Activated CD8-positive, alpha-beta memory T cell treated with anti-CD3 and anti-CD28 coated beads, Interleukin-2, amount 50 U/mL, for 4 hours (primary cell): ENCODE data around the gene KCNB1.

Source experiments
- DNase-seq: peaks from one replicate; pipeline ENCODE4 v3.0.0-alpha.2; 2020

Gene KCNB1

DNA sequence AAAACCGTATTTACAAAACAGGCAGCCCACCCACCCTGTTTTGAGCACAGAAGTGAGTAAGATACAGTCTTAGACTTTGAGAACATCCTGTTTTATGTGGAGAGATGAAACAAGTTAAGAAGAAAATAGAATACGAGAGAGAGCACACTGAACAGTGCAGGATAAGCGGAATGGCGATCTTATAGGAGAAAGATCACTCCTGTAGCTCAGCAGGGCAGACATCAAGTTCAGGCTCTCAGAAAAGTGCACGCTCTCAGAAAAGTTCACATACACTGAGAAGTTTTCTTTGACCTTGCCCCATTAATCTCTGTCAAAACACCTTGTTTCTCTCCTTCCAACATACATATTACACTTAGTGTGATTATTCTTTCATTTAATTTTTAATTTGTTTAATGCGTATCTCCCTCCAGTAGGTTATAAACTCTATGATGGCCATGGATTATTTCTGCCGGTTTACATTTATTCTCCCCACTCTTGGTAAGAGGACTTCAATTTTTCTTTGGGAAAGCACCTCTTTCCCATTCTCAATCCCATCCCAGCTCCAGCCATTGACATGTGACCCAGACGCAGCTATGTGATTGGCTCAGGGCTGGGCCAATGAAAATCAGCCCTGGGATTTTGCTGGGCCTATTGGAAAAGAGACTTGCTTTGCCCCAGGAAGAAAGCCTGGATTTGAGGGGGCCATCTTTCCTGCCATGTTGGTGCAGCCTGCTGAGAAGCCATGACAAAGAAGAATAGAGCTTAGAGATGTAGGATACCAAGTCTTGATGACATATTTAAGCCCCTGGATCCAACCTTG is 16.2 kb downstream of the KCNB1 start:
- DNase-seq, result no peak

DNA sequence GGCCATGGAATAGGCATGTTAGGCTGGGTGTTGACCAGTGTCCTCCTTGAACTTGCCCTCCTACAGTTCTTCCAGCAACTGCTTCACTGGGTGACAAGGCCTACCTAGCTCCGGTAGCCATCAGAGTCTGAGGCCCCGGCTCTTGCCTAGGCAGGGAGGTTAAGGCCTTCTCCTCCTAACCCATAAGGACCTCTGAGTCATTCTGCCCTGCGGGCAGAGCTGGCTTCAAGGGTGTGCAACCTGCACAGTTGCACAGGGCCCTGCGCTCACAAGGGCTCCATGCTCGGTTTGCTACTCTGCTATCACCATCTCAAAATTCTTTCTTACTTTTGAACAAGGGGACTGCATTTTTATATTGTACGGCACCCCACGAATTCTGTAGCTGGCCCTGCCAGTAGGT is 17.9 kb downstream of the KCNB1 start:
- no peak for DNase-seq

DNA sequence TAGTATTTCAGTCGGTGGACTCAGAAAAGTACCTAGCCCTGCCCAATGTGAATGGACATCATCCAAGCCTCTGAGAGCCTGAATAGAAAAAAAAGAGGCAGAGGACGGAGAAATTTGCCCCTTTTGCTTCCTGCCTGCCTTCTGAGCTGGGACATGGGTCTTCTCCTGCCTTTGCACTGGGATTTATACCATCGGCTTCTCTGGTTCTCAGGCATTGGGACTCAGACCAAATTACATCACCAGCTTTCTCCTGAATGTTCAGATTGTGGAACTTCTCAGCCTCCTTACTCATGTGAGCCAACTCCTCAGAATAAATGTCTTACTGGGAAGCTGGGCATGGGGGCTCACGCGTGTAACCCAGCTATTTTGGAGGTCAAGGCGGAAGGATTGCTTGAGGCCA is 19.8 kb downstream of the KCNB1 start:
- DNase-seq, result no peak

DNA sequence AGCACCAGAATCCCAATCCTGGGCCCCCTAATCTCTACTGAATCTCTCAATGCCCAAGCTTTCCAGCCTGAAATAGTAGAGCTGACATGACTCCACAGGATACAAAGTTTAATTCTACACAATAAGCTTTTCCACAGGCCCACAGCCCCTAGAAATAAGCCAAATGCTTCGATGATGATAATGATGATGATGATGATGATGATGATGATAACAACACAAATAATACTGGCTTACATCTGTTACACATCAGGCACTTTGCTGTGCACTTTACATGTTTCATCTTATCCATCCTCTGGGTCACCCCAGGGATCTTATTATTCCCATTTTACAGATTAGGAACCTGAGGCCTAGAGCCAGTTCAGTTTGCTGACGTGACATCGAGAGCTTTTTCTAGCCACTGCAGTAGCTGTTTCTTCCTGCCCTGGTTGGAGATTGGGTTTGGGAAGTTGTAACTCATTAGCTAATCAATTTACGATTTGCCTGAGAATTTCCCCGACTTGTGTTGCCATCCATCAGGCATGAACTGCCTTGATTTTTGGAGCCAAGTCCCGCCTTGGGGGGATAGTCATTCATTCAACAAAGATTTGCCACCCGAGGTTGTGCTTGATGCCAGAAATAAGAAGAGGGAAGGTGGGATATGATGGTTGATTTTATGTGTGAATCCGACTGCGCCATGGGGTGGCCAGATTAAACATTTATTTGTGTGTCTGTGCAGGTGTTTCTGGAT is 20.4 kb downstream of the KCNB1 start:
- DNase-seq, result no peak

DNA sequence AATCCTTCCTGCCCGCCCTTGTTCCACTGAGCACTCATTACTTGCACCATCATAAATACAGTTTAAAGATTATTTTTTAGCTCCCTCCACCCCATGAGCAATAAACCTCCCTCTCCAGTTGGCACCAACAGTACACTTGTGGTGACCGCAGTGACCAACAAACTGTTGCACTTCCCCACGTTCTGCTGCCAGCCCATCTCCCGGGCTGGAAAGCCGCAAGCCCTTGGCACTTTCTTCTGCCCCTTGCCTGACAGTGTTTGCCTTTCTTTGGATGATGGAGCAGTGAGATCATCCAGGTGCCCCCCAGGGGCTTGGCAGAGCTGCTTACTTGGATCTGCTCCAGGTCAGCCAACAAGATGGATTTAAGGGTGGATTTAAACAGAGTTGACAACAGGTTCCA is 21.6 kb downstream of the KCNB1 start:
- DNase-seq, result no peak

DNA sequence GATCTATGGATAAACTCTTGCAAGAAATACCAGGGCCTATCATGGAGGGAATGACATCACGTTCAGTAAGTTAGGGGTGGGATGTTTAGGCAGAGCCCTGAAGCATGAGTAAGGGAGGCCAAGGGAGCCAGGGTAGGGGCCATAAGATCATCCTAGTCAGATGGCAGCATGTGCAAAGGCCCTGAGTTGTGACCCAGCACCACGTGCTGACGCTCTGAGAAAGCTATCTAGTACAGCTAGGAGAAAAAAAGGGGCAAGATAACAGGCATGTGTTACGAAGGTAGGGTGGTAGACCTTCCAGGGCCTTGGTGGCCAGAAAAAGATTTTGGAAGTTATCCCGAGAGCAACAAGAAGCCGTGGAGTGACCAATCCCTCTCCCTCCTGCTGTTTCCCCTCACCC is 22.3 kb downstream of the KCNB1 start:
- no peak for DNase-seq

DNA sequence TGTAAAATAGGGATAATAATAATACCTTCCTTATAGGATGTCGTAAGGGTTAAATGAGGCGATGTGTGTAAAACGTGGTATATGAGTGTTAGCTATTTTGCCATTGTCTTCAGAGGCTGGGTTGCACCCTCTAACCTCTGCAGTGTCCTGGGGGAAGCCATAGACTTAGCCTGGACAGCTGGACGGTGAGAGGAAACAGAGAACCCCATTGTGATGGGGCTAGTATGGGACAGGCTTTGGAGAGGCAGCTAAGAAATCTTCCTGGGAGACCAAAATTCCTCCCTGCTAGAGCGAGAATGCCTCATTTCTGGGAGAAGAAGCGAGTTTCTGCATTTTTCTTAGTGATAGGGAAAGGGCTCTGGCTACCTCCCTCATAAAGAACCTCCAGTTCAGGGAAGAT is 22.8 kb downstream of the KCNB1 start:
- DNase-seq, result no peak

DNA sequence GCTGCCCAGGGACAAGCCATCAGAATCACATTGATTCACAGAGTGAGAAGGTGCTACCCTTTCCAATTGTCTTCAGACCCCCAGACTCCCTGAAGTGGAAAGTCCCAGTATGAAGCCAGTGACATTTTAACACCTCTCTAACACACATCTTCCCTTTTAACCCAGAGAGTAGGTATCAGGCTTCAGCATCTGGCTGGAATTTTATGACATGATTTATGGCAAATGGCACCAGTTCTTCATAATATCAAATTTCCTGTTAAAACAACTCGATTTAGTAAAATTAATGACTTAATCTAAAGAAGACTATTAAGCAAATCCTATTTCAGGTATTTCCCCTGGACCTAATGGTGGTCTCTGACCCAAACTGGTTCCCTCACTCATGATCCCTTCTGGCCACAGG is 25.0 kb downstream of the KCNB1 start:
- no peak for DNase-seq

DNA sequence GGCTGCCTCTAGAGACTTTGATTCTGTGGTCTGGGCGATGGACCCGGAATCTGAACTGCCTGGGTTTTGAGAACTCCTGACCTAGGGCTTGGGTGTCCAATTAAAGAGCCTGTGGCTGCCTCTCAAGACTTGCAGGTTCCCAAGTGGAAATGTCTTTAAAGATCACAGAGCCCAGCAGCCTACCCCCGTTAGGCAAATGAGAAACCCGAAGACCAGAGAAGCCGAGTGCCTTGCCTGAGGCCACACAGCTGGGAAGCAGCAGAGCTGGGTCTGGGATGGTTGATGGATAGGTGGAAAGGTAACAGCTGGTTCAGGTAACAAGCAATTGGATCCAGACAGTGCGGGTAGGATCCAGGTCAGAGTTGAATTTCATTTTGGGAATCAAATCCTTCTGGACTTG is 25.8 kb downstream of the KCNB1 start:
- DNase-seq, result no peak

DNA sequence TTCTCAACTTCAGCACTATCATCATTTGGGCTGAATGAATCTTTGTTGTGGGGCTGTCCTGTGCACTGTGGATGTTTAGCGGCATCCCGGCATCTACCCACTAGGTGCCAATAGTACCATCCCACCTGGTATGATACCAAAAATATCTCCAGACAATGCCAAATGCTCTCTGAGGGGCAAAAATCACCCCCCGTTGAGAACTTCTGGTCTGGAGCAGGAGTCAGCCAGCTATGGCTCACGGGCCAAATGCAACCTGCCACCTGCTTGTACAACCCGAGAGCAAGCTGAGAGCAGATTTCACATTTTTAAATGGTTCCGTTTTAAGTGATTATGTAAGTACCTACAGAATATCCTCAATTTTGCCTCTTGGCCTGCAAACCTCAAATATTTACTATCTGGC is 26.8 kb downstream of the KCNB1 start:
- no peak for DNase-seq

DNA sequence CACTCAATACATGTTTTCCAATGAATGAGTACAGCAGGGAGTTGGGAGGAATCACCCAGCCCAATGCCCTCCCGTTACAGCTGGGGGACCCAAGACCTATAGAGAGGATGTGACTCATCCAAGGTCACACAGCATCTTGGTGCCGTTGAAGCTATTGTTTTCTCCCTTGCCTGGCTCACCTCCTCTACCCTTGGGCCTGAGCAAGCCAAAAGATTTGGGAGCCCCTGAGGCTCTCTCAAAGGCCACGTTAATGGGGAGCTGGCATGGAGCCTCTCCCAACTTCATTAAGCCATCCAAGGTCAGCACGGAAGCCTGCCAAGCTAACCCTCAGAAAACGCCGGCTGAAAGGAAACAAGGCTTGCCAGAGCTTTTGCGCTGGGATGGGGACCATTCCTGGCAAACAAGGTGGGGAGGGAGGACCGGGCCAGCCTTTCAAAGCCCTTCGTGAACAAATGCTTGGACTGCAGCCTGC is 30.4 kb downstream of the KCNB1 start:
- DNase-seq, result no peak

DNA sequence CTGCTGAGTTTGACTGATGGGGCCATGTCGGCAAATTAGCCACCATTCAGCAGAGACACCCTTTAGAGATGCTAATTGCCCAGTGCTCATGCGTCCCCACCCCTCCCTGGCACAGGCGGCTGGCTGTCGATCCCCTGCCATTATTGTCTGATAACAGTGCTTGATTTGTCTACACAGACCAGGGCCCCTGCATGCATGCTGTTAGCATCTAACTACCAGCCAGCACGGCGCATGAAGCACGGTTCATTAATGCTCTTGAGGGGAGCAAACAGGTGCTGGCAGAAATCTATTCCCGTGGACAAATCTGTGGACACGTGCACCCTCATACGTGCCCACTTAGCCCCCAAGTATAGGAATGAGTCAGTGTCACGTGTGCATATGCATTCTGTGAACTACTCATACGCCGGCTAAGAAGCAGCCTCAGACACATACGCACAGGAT is 32.2 kb downstream of the KCNB1 start:
- DNase-seq, result no peak

DNA sequence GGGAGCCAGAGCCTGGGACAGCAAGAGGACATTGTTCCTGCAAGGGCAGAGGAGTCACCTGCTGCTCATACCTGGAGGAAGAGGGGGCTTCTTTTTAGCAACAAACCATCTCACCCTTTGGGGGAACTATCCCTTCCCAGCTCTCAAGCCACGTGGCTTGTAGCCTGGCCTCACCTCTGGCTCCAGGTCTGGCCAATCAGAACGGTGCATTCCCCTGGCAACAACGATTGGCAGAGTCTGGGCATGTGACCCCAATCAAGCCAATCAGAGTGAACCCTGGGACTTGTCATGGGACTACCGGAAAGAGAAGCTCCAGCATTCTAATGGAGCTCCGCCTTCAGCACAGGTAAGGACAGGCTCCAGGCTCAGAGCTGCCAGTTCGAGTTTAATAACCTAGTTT is 33.6 kb downstream of the KCNB1 start:
- no peak for DNase-seq

DNA sequence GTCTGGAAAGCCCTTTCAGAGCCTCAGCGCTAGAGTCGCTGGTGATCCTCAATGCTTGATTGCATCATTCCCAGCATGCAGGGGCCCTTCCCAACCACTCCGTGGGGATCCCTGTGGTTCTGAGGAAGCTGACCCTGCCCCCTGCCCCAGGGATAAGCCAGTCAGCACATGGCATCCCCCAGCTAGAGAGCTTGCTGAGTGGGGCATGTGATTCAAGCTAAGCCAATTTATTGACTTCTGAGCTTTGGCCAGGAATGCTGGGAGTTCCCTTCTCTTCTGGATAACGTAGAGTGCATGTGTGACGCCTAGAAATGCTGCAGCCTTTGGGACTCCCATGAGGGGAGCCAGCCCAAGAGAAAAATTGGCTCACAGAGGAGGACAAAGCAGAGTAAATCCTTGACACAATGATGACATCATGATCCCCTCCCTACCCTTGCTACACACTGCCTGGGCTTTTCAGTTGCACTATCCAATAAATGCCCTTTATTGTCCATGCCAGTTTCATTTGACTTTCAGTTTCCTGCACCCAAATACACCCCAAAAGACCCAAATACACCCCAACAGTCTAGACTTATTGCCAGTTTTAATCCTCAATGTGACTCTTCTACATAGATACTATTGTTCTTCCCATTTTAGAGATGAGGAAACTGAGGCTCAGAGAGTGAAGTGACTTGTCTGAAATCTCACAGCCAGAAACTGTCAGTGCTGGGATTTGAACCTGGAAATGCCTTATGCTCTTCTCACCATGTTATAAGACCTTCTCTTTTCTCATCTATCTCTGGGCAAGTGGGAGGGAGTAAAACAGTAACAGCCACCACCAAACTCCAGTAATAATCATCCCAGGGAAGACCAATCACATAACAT is 34.3 kb downstream of the KCNB1 start:
- DNase-seq, result no peak

DNA sequence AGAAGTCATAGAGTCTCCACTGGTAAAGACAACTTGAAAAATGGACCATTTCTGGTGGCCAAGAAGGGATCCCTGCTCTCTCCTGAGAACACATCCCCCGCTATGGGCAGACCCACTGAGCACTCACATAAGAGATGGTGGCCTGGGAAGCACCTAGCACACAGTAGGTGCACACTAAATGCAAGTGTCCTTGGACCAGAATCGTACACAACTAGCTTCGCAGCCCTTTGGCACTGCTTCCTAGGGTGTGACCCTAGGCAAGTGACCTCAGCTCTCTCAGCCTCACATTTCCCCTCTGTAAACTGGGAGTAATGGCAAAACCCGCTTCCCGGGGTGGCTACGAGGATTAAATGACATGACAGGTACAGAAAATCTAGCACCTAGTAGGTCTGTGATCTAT is 35.1 kb downstream of the KCNB1 start:
- no peak for DNase-seq

DNA sequence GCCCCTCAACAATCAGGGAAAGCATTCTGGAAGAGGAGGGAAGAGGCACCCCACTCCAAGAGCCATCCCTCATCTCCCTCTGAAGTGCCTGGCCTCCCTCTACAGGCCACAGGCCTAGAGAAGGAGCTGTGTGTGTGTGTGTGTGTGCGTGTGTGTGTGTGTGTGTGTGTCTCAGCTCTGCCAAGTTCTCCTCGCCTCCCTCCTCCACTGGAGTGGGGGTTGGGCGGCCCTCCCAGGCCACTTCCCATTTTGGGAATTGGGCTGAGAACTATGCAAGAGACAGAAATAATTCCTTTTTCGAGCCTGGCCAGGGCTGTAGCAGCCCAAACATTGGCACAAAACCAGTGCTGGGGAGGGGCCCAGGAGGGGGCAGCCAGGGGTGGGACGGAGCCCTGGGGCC is 35.7 kb downstream of the KCNB1 start:
- DNase-seq, result no peak

DNA sequence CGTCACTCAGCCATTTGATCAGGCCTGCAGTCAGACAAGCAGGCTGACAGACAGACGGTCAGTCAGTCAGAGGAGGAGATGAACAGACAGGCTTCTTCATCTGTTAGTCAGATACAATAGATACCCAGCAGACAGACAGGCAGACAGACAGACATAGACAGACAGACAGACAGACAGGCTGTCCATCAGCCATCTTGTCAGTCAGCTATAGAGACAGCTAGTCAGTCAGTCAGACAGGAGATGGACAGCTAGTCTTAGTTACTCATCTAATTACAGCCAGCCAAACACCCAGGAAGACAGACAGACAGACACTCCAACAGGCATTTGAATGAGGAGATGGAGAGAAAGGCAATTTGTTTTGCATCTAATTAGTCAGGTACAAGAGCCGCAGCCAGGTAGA is 36.4 kb downstream of the KCNB1 start:
- no peak for DNase-seq

DNA sequence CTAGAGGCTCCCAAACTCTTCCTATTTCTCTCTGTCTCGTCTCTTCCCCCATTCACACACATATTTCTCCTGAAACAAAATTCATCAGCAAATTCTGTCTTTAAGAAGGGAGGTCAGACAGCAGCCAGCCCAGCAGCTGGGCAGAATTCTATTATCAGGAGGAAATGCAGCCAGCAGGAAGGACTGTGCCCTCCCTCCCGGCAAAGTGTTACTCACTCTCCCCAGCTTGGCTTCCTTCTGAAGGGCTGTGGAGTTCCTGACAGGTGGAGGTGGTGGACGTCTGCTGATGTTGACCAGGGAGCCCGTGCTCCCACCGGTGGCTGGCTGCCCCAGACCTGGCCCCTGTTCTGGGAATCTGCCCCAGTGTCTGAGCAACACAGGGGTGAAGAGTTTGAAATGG is 37.3 kb downstream of the KCNB1 start:
- DNase-seq, result no peak

DNA sequence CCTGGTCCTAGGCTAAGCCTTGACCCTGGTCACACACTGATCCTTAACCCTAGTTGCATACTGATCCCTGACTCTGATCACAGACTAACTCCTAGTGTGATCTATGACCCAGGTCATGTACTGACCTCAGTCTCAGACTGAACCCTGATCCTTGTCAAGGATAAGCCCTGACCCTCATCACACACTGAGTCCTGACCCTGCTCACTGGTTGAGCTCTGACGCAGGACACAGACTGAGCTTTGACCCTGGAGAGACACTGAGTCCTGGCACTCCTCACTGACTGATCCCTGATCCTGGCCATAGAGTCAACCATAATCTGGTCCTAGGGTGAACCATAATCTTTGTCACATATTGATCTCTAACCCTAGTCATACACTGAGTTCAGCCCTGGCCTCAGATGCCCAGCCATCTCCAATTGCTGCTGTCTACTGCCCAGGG is 37.9 kb downstream of the KCNB1 start:
- no peak for DNase-seq

DNA sequence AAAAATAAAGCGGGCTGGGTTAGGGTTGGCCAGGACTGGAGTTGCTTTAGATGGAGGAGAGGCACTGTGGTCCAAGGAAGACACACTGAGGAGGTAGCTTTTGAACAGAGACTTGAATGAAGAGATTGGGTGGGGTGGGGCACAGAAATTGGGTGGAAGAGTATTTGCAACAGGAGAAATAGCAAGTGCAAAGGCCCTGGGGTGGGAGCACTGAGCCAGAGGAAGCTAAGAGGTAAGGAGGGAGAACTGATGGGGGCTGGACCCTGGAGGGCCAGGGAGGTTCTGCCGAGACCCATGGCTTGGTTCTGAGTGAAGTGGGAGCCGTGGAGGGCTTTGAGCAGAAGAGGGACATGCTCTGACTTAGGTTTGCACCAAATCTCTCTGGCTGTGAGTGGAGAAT is 45.4 kb downstream of the KCNB1 start:
- DNase-seq, result no peak

DNA sequence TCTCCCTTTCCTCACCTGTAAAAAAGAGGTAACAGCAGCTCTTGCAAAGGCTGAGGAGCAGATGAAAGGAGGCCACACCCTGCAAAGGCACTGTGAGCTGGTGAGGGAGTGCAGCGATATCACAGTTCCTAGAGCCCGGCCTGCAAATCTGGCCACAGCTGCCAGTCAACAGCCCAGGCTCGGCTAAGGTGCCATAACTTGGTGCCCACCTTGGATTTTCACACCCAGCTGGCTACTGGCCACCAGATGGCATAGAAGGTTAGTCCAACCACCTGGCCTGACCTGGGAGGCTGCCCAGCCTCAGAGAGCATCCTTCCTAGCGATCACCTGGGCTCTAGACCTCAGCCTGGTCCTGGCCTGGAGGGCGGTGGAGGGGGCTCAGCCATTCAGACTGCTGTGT is 46.8 kb downstream of the KCNB1 start:
- no peak for DNase-seq

DNA sequence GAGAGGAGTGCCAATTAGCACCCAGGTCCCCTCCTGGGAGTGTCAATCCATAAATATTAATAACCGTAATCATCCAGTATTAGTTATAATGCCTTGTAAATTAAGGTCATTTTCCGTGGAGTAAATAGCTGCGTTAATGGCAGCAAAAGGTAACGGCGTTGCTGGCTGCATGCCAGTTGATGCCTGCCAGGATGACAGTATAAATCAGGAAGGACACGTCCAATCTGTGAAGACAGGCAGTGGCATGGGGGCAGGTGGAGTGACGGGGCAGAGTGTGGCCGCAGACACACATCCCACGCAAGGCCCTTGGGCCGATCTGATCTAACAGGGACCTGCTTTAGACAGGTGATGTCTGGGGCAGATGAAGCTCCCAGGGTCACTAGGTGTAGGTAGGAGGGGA is 49.1 kb downstream of the KCNB1 start:
- DNase-seq, result no peak

DNA sequence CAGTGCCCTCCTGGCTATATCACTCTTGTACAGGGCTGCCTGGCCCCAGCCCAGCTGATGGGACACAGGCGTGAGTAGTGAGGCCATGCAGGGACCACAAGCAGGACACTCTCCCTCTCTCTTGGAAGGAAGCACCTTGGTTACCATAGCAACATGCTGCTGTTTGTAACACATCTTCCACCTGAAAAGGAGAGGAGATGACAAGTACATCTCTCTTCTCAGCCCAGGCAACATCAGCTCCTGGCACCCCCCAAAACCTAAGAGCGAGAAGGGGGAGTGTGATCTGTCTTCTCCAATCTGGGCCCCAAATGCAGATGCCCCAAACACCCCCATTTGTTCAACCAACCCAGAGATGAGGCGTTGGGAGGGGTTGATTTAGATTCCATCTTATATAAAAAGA is 49.9 kb downstream of the KCNB1 start:
- DNase-seq, result no peak

DNA sequence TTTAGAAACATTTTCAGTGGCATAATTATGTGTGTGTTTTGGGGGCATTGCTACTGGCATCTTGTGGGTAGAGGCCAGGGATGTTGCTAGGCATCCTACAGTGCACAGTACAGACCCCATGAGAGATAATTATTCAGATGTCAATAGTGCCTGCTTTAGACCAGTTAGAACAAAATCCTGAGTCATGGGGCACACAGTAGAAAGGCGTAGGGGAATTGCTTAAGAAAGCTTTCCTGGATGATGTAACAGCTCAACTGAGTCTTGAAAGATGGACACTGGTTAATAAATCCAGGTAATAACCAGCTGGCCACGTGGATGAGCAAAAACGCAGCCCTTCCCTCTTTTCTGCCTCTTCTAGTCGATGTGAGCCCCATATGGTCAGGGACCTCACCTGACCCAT is 51.1 kb downstream of the KCNB1 start:
- DNase-seq, result no peak
